ENCODE data around the gene IL2RA.
"Not testable (repeated sequence)": the region's sequence is repeated elsewhere in the genome, so short reads cannot be mapped to it uniquely, and the experiment has no call there.

IL2RA gene

DNA sequence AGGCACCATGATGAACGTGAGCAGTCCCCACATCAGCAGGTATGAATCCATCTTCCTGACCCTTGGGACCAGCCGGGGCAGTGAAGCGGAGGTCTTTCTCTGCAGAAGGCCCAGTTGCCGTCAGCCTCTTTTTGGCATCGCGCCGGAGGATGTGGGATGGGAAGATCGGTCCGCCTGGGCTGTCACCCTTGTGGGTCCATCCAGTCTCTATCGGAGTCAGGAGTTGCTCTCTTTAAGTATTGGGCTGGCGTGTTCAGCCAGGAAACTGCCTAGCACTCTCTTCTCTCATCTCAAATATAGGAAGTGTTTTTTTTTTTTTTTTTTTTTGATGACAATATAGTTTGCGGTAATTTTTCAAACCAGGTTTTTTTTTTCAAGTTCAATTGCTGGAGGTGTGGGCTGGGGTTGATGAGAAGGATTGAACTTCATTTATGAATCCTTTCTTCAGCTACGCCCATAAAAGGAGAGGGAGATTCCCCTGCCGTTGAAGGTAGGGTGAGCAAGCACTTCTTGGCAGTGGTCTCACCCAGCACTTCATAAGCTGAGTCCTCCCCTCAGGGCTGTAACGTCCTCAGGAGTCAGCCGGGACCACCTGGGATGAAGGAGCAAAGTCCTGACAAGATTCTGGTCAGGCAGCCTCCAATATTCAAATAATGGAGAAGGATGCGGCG is at the start of gene IL2RA:
TSS of gene IL2RA (minus strand) at position 267 of the 671 bp plus-strand sequence. CDS start at position 51, 216 bp downstream.
- DNase-seq (ENCODE audit: low spot score), result no peak

DNA sequence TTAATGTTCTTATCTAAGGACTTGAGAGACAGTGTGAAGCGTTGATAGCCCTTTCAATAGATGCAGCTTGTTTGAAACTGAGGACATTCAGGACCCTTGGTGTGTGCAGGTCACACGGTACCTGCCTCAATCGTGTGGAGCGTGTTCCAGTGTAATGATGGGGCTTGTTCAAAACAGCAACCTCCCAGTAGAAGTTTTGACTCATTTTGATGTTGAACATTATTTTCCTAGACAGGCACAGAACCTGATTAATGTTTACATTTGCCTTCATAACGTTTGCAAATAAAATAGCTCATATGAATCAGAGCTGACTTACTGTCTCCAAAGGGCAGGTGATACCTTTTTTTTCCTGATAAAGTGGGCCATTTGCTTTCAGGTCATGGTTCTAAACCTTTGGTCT is 48.0 kb upstream of the IL2RA start:
- DNase-seq (ENCODE audit: low spot score), result no peak

DNA sequence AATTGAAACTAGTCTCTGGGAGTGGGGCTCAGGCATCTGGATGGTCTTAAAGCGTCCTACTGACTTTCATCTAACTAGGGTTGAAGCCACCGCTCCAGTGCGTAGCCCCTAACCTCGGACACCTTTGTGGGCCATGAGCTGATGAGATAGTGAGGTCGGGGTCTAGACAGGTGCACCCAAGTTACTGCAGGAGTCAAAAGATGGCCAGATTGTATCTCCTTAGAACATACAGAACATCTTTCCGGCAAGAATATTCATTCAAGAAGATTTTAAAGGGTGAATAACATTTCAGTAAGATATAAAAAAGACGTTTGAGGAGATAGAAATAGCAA is 47.2 kb upstream of the IL2RA start:
- DNase-seq (ENCODE audit: low spot score), result no peak

DNA sequence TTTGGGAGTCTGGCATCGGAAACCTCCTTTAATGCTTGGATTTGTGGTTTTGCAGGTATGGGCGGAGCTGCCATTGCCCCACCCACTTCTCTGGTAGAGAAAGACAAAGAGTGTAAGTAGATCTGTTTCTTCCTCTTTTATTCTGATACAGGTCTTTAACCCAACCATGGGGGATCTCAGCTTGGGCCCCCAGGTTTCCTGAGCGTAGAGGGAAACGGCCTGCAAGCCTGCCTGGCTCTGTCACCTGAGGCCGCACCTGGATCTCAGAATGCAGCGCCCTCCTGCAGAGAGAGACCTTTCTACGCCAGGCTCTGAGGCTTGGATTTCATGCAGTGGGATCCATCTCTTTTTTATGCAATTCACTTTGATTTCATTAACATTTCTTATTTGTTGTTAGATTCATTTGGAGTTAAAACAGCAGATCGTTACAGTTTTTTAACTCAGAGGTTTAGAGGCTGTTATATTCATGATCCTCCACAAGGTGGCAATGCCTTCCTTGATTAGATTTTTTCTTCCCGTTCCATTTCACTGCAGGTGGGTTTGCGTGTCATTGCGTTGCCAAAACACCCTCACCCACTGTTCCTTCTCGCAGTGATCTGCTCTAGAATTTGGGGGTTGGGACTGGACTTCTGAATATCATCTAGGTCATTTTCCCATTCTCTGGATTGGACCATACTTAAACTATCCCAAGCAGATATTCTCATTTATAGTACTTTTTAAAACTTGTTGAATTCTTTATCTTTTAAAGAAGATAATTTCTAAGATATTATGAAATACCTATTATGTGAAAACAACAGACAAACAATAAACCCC is 46.7 kb upstream of the IL2RA start:
- DNase-seq (ENCODE audit: low spot score), result peak; percentile 73

DNA sequence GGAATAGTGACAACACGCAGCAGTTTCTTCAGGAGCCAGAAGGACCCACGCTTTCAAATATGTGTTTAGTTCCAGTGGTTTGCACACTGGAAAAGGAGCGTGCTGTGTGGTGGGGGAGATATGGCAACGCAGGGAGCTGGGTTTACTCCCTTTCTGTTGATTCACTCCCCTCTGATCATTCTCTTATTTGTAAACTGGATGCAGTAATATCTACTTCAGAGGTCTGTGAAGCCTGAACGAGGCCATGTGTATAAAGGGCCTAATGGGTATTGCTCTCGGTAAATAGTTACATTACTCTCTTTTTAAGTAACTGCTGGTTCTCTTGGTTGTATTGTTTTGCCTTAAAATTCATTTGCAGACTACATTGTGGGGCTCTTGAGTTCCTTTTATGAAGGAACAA is 45.9 kb upstream of the IL2RA start:
- no peak for DNase-seq (ENCODE audit: low spot score)

DNA sequence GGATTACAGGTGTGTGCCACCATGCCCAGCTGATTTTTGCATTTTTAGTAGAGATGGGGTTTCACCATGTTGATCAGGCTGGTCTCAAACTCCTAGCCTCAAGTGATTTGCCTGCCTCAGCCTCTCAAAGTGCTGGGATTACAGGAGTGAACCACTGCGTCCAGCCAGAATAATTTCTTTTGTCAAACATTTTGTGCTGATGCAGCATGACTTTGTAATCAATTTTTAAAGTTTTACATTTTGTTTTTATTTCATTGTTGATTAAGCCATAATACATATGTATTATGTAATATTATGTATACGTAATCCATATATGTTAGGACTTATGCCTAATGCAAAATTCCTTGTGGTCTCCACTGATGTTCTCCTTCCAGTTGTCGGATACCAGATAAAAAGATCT is 45.4 kb upstream of the IL2RA start:
- DNase-seq (ENCODE audit: low spot score), result not testable (repeated sequence)

DNA sequence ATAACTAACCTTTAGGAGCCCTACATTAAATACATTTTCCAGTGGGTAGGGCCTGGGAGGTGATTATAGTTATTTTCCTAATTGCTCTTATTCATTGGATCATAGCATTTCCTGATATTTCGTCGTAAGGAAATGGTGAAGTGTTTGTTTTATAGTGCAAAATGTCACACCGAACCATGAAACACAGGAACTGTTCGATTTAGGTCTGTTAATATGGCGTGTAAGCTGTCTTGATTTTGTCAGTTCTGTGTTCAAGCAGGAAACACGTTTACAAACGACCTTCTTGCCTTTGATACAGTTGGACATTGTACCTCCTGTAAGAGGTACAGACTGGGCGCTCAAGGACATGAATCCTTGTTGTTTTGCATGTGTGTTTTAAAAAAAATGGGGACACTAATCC is 41.4 kb upstream of the IL2RA start:
- no peak for DNase-seq (ENCODE audit: low spot score)

DNA sequence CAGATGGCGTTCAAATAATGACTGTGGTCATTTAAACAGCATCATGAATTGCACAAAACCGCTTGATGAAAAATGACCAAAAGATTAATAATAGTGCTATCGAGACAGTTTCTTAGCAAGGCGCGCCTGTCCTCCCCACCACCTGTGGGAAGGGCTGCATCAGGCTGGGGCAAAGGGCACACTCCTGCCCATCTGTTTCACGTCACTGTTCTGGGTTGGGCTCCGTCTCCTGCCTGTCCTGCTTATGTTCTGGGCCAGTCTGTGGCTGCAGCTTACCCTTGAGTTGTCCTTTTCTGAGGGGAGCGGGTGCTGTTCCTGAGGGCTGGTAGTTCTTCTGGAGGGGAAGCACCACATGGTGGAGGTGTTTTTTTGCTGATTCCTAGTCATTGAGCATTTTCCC is 40.0 kb upstream of the IL2RA start:
- DNase-seq (ENCODE audit: low spot score), result no peak

DNA sequence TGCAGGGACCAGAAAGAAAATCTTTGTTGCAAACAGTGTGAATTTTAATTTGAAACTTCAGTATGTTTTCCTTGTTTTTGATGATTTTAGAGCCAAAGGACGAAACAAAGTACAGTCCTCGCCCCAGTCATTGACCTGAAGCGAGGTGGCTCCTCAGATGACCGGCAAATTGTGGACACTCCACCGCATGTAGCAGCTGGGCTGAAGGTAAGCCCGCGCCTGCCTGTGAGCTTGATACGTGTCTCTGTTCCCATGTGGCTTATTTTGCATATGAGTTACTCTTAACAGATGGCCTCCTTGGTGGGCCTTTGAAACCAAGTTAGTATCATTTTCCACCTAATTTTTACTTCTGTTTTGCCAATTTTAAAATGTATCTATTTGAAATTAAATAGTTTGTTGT is 39.0 kb upstream of the IL2RA start:
- no peak for DNase-seq (ENCODE audit: low spot score)

DNA sequence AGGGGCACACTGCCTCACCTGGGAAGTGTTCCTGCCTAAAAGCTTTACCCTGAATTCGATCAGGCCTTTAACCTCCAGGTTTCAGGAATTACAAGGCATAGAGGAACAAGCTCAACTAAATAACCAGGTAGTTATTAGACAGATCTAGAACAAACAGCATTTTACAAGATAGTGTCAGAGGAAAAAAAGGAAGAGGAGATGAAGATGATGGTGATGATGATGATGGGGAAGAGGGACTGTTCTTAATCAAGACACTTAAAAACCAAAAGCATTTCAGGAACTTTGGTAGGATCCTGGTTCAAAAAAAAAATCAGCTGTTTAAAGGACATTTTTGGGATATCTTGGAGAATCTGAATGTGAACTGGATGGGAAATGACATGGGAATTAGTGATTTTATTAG is 38.2 kb upstream of the IL2RA start:
- DNase-seq (ENCODE audit: low spot score), result no peak

DNA sequence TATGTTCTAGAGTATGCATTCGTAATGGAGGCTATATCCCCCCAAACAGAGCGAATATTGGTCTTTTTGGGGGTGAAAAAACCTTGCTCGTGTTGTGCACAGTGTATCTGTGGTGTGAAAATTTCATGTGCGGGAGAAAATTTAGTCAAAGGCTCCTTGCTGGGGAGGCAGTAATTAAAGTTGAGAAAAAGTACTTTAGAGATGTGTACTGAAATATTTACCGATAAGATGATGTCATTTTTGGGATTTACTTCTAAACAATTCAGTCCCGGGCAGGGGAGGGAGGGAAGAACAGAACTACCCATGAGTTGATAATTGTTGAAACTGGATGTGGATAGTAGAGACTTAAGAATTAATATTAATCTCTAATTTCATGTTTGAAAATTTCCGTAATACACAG is 36.0 kb upstream of the IL2RA start:
- no peak for DNase-seq (ENCODE audit: low spot score)

DNA sequence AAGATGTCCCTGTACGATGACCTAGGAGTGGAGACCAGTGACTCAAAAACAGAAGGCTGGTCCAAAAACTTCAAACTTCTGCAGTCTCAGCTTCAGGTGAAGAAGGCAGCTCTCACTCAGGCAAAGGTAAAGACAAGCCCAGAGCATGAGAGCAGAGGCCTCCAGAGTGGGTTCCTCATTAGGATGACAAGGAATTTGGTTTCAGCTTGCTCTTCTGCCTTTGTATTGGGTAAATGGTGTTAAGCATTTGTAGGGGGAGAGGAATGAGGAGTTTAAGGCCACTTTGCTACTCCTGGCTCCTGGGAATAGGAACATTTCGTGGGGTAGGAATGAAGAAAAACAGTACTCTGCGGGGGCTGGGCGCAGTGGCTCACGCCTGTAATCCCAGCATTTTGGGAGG is 34.9 kb upstream of the IL2RA start:
- DNase-seq (ENCODE audit: low spot score), result no peak

DNA sequence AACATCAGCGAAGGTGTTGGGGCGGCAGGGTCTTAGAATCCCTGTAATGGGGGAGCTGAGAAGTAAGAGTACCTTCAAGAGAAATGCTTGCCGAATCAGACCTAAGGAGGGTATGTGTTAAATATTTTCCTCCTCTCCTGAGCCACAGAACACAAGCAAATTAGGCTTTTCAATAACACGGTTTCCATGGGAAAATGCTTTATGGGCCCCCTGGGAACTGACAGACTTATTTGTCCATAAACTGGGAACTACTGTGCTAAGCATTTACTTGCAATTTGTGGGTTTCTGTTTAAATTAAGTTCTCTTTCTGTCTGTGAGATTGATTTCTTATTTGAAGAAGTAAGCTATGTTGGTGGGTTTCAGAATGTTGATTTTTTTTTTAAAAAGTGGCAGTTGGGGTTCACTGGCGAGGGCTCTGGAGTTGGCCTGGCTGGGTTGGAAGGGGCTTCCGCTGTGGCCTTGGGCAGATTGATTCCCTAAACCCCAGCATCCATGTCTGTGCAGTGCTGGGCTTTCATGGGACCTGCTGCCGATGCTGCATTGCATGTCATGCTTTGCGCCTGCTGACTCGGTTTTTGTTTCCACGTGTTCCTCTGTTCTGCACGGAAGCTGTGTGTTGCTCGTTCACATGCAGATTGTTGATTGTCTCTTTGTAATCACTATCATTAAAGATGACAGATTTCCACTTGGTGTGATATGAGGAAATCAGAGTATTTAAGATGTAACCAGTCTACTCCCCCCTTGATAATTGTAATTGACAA is 33.8 kb upstream of the IL2RA start:
- DNase-seq (ENCODE audit: low spot score), result no peak

DNA sequence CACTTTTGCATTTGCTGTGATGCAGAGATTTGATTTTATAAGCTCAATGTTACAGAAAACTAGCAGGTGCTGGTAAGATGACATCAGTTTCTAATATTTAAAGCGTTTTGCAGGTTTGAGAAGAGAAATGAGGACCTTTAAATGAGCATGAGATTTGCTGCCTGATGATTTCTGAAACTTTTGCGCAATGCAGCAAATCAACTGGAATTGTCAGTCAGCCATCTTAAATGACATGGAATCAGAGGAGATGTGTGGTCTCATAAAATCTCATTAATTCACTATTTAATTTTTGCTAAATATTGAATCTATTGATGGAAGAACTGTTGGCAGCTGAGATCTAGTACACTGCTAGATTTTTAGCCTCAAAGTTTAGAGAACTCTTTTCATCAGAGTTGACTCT is 30.6 kb upstream of the IL2RA start:
- no peak for DNase-seq (ENCODE audit: low spot score)

DNA sequence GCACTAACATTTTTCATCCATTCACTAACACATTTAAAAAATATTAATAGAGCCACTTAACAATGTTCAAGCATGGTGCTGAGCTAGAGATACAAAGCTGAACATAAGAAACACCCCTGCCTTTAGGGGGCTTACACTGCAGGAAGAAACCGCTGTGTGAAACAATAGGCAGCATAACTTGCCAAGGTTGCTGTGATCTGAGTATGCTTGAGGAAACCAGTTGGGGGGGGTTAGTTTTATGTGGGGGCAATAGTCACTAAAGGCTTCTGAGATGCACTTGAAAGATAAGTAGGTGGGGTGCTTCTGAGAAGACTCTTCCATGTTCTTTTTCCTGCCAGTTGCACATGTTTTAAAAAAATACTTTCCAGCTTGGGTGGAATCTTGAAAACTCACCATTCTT is 29.5 kb upstream of the IL2RA start:
- DNase-seq (ENCODE audit: low spot score), result no peak

DNA sequence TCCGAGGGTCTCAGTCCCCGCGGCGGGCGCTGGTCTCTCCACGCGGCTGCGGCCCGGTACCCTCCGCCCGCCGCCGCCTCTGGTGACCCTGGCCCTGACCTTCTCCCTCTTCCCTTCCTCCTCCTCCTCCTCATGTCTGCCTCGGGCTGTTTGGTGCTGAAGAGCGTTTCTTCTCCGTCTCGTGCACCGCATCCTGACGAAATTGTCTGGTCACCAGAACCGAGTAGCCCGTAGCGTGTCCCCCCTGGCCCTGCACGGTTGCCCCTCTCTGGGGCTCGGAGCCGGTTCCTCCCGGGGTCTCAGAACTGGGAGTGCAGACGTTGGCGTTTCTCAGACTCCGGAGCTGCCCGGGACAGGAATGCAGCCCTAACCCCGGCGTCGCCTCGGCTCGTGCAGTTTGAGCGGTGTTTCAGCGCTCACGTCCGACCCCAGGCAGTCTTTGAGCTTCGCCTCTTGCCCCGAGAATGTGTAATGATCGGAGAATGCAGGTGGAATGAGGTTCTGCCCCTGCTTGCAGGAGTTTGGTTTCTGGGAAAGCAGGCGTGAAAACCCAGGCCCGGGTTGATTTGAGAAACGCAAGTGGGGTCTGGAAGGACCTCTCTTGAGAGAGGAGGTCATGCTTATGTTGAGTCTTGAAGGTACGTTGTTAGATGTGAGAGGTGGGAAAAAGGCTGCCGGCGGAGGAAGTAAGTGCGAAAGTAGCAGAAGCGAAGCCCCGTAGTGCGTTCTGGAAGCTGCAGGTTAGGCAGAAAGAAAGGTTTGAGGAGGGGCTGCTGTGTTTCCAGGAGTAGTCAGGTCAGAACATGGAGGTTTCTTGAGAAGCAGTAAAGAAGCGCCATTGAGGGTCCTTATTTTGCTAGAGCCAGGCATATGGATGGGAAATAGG is 27.4 kb upstream of the IL2RA start:
- no peak for DNase-seq (ENCODE audit: low spot score)

DNA sequence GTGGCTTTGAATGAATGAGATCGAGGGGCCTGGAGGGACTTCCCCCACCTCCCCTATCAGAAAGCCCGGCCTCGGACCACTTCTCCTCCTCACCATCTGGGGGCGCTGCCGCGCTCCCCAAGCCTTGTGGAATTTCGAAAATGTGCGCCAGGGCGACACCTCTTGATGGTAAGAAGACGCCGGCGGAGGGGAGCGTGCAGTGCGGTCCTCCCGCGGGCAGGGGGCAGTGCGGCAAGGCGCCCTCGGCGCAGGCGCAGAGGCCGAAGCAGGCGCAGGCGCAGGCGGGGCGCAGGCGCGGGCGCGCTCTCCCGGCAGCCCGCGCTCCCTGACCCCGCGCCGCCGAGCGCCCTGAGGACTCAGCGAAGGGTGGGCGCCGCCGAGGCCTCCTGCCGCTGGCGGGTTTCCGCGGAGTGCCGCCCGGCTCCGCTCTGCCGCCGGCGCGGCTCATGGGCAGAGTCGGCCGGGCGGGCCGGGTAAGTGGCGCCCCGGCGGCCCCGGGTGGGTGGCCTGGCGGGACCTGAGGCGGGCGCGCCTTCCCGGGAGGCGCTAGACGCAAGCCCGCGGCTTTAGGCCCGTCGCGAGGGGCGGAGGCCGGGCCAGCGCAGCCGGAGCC is 26.7 kb upstream of the IL2RA start, which contains the start of gene RBM17:
TSS of gene RBM17 (plus strand) at position 314 of the 613 bp plus-strand sequence. CDS start 8,032 bp downstream, outside the sequence.
- peak; percentile 96 for DNase-seq (ENCODE audit: low spot score)

DNA sequence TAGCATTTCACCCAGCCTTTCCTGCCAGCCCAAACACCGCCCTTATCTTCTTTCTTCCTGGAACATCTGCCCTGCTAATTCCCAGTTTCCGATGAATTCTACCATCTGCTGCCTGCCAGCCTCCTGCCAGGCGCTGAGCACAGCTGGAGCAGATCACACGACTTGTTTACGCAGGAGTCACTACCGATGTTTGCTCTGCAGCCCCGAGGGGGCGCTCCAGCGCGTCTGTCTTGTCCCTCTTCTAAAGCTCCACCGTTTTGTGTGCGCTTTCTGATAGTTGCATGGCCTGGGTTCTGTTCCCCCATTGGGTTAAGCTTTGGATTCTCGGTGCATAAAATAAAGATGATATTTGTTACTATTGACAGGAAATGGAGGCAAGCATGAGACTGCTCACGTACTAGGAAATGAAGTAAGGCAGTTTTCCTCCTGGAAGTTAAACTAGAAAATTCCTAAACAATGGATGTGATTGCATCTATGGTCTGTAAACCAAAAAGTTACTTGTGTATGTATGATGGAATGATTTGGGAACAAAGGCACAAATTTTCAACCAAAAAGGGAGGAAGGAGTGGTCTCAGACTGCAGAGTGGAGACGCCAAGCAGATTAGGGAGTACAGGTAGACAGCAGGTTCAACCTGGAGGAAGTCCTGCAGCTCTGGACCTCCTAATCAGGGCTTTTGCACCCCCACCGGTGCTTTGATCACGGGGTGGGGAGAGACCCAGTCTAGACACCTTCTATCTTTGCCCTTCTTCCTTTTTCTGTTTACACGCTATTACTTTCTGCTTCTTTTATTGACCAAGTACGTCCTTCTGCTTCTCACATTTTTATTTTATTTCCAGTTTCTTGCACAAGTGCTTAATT is 24.4 kb upstream of the IL2RA start:
- peak; percentile 97 for DNase-seq (ENCODE audit: low spot score)

DNA sequence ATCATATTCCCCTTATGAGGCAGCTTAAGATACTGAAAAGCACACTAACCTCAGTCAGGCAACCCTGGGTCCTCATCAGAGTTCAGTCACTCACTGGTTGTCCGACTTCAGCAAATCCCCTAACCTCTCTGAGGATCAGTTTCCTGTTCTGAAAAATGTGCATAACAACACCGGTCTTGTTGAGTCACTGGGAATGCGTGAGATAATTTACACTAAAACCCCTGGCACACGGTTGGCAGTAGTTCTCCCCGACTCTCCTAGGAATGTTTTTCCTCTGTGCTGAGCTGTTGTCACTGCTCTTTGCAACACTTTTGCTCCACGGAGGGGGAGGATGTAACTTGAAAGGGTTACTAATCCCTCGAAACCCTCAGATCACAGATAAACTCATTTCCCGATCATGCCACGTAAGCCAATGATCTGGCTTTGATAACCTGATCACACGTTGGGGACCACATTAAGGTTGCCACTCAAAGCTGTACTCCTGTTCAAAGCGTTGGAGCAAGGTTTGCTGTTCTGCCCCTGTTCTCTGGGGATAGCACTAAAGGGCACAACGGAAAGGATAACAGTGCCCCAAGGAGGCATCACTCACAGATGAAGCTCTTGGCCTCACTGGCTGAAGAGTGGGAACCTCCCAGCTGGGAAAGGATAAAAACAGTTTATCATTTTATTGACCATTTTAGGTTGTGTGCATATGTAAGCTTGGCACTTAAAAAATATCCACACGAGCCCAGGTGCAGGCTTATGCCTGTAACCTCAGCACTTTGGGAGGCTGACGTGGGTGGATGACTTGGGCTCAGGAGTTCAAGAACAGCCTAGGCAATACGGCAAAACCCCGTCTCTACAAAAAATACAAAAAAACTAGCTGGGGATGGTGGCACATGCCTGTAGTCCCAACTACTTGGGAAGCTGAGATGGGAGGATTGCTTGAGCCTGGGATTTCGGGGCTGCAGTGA is 21.6 kb upstream of the IL2RA start:
- DNase-seq (ENCODE audit: low spot score), result no peak

Measured in pons (tissue), 1 donor.